HepG2 (cell line): ENCODE measurements around the gene LYRM4.

ENCODE experiments used
- ASH2L ChIP-seq: fragments of 300-600, 200-600 bp; sonication (generic); IDR thresholded peaks from 2 replicates; pipeline ENCODE4 v1.7.0; 2017; ENCODE audit warnings: low read depth, mild to moderate bottlenecking, moderate library complexity, mixed read lengths, low read length; ENCODE audit not compliant: insufficient read length
- CTCF ChIP-seq: sonication (generic); formaldehyde crosslinking; IDR thresholded peaks from 2 replicates; pipeline ENCODE4 v1.5.0; 2020; ENCODE audit warnings: mild to moderate bottlenecking, missing genetic modification reagents, moderate library complexity
- EZH2 ChIP-seq: conservative IDR thresholded peaks from 2 replicates; pipeline ENCODE4 v1.6.1; 2012; ENCODE audit warnings: mild to moderate bottlenecking, low read depth, low read length, moderate library complexity
- HNF4A ChIP-seq: sonication (generic); formaldehyde crosslinking; IDR thresholded peaks from 2 replicates; pipeline ENCODE4 v1.4.0; 2020; ENCODE audit warnings: missing genetic modification reagents
- IRF2 ChIP-seq: IDR thresholded peaks from 2 replicates; pipeline ENCODE4 v1.6.1; 2018; ENCODE audit warnings: missing genetic modification reagents, missing compliant biosample characterization
- MYPOP ChIP-seq: sonication (generic); formaldehyde crosslinking; IDR thresholded peaks from 2 replicates; pipeline ENCODE4 v1.8.1; 2023; ENCODE audit warnings: mild to moderate bottlenecking, moderate library complexity, missing genetic modification reagents
- SRF ChIP-seq: IDR thresholded peaks from 2 replicates; pipeline ENCODE4 v1.6.1; 2011; ENCODE audit warnings: mild to moderate bottlenecking, low read depth, low read length, moderate library complexity
- ZNF124 ChIP-seq: sonication (generic); formaldehyde crosslinking; IDR thresholded peaks from 2 replicates; pipeline ENCODE4 v1.4.0; 2020; ENCODE audit warnings: missing genetic modification reagents
- ZNF232 ChIP-seq: sonication (generic); formaldehyde crosslinking; IDR thresholded peaks from 2 replicates; pipeline ENCODE4 v1.4.0; 2020; ENCODE audit warnings: missing genetic modification reagents, borderline replicate concordance

- no peak for TF ChIP-seq CTCF
- TF ChIP-seq EZH2 = no peak
- TF ChIP-seq ZNF124 (CRISPR knock-in tag) = no peak
- TF ChIP-seq IRF2 (CRISPR knock-in tag) = no peak
- no peak for TF ChIP-seq ZNF232 (CRISPR knock-in tag)
- TF ChIP-seq SRF = no peak
- TF ChIP-seq HNF4A = no peak
- TF ChIP-seq MYPOP (CRISPR knock-in tag) = no peak
- TF ChIP-seq ASH2L = no peak
These were observed 138.1 kb downstream of the LYRM4 start for GRCh38 chr6:5122504-5123112.
